Adipocyte (in vitro differentiated cells): ENCODE data around the gene C3AR1.
"Not testable (repeated sequence)": the region's sequence is repeated elsewhere in the genome, so short reads cannot be mapped to it uniquely, and the experiment has no call there.

Experiments used
- DNase-seq: peaks from one replicate; pipeline ENCODE4 v3.0.0-alpha.2; 2015; ENCODE audit warnings: low read depth
- H3K27me3 ChIP-seq: replicated peaks from 2 replicates; pipeline ENCODE4 v1.7.0; 2013; ENCODE audit warnings: mild to moderate bottlenecking, low read length, moderate library complexity; ENCODE audit not compliant: control insufficient read depth, insufficient read depth
- H3K36me3 ChIP-seq: 2 replicates; pipeline ENCODE4 v1.7.0; 2013; ENCODE audit warnings: low read length, mild to moderate bottlenecking, moderate library complexity; ENCODE audit not compliant: control insufficient read depth, insufficient read depth, severe bottlenecking
- H3K4me1 ChIP-seq: 2 replicates; pipeline ENCODE4 v1.7.0; 2013; ENCODE audit warnings: mild to moderate bottlenecking, low read length, moderate library complexity; ENCODE audit not compliant: control insufficient read depth, insufficient read depth
- H3K4me3 ChIP-seq: 2 replicates; pipeline ENCODE4 v1.7.0; 2013; ENCODE audit warnings: mild to moderate bottlenecking, low read length, moderate library complexity
- H3K9ac ChIP-seq: 2 replicates; pipeline ENCODE4 v1.7.0; 2013; ENCODE audit warnings: mild to moderate bottlenecking, low read length, moderate library complexity
- H3K9me3 ChIP-seq: 2 replicates; pipeline ENCODE4 v1.7.0; 2013; ENCODE audit warnings: mild to moderate bottlenecking, low read length, moderate library complexity; ENCODE audit not compliant: control insufficient read depth

Gene C3AR1

DNA sequence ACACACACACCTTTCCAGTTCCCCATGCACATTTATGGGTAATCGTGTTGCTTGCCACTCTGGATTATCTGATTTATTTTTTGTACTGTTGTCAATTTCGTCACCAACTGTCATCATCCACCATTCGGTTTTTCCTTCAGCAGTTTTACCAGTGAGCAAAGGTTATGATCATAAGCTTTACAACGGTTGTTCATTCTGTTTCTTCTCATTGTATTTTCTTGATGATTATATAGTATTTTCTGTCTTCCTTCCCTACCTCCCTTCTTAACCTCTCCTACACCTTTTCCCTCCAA is 16.6 kb upstream of the C3AR1 start:
- peak overlapping the region; percentile 98 for H3K4me3 ChIP-seq
- no peaks in the 10 kb centered on the region for H3K9me3 ChIP-seq
- DNase-seq = no peak
- peaks cover 9% of the 10 kb centered on the region for H3K4me1 ChIP-seq
- H3K27me3 ChIP-seq = no peaks in the 10 kb centered on the region
- no peaks in the 10 kb centered on the region for H3K36me3 ChIP-seq
- peak overlapping the region; percentile 94 for H3K9ac ChIP-seq

- Histone ChIP-seq H3K4me1 (peaks cover 12% of the 10 kb centered on the region), H3K9me3 (no peaks in the 10 kb centered on the region), H3K9ac (peak overlapping the region; percentile 94), H3K4me3 (peak overlapping the region; percentile 98), H3K36me3 (no peaks in the 10 kb centered on the region), H3K27me3 (no peaks in the 10 kb centered on the region)
- peak; percentile 47 for DNase-seq
Measured at GRCh38 chr12:8081251-8081920, 15.2 kb upstream of the C3AR1 start.

DNA sequence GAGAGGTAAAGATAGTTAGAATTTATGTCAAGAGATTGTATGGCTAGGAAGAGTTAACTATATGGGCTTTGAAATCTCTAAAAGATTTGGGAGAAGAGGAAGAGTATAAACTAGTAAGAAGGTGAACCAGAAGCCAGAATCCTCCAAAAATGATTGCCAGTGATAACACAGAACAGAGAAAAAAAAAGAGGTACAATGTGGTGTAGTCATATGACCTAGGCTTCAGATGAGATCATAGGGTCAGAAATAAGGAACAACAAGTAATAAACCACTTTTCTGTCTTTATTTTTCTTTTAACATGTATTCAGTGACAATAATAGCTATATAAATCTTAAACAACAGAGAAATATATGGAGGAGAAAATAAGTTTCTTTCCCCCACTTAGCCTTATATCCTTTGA is 14.0 kb upstream of the C3AR1 start:
- H3K9me3 ChIP-seq = no peaks in the 10 kb centered on the region
- peaks cover 12% of the 10 kb centered on the region for H3K4me1 ChIP-seq
- H3K36me3 ChIP-seq = no peaks in the 10 kb centered on the region
- H3K4me3 ChIP-seq = no peak overlapping the region
- DNase-seq = no peak
- H3K9ac ChIP-seq = no peak overlapping the region
- no peaks in the 10 kb centered on the region for H3K27me3 ChIP-seq

DNA sequence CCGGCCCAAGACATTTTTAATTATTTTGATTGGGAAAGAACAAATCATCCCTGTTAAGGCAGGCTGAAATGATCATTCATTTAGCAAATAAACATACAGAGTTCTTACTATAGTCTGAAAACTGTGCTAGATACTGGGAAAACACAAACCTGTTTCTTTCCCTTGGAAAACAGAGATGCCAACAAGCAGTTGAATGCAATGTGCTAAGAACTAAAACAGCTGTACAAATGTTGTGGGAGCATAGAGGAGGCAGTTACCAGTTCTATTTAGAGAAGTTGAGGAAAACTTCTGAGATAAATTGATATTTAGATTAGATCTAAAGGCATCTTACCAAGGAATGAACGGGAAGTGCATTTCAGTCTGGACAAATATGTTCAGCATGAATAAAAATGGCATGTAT is 12.8 kb upstream of the C3AR1 start:
- Histone ChIP-seq H3K36me3 (no peaks in the 10 kb centered on the region), H3K9ac (no peak overlapping the region), H3K27me3 (no peaks in the 10 kb centered on the region), H3K9me3 (no peaks in the 10 kb centered on the region), H3K4me3 (no peak overlapping the region), H3K4me1 (peaks cover 12% of the 10 kb centered on the region)
- DNase-seq = no peak

DNA sequence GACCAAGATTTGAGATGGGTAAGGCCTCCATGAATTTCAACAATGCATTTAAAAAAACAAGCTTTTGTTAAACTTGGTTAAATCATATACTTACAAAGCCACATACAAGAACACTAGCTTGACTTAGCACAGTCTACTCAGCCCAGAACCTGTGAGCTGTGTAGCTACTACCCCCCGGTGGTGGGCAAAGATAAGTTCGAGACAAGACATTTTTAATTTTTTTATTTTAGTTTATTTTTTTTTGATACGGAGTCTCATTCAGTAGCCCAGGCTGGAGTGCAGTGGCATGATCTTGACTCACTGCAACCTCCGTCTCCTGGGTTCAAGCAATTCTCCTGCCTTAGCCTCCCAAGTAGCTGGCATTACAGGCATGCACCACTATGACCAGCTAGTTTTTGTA is 12.2 kb upstream of the C3AR1 start:
- DNase-seq = peak; percentile 78
- Histone ChIP-seq H3K27me3 (no peaks in the 10 kb centered on the region), H3K4me3 (no peak overlapping the region), H3K4me1 (peaks cover 10% of the 10 kb centered on the region), H3K9me3 (no peaks in the 10 kb centered on the region), H3K9ac (no peak overlapping the region), H3K36me3 (no peaks in the 10 kb centered on the region)

GRCh38 chr12:8077207-8077606 is 11.0 kb upstream of the C3AR1 start:
- DNase-seq = peak; percentile 57
- H3K4me1 ChIP-seq = peaks cover 4% of the 10 kb centered on the region
- H3K4me3 ChIP-seq = no peak overlapping the region
- no peaks in the 10 kb centered on the region for H3K36me3 ChIP-seq
- H3K9ac ChIP-seq = no peak overlapping the region
- no peaks in the 10 kb centered on the region for H3K9me3 ChIP-seq
- no peaks in the 10 kb centered on the region for H3K27me3 ChIP-seq

DNA sequence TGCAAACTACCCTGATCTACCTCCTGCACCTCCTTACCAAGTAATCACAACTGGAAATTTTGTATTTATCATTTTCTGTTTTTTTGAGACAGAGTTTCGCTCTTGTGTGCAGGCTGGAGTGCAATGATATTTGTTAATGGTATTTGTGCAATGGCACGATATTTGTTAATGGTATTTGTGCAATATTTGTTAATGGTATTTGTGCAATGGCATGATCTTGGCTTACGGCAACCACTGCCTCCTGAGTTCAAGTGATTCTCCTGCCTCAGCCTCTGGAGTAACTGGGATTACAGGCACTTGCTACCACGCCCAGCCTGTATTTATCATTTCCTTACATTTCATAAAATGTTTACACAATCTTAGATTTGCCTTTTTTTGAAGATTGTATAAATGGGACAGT is 10.2 kb upstream of the C3AR1 start:
- Histone ChIP-seq H3K4me1 (peaks cover 4% of the 10 kb centered on the region), H3K4me3 (no peak overlapping the region), H3K9ac (no peak overlapping the region), H3K27me3 (no peaks in the 10 kb centered on the region), H3K9me3 (no peaks in the 10 kb centered on the region), H3K36me3 (no peaks in the 10 kb centered on the region)
- no peak for DNase-seq

- Histone ChIP-seq H3K9ac (no peak overlapping the region), H3K36me3 (no peaks in the 10 kb centered on the region), H3K4me3 (no peak overlapping the region), H3K27me3 (no peaks in the 10 kb centered on the region), H3K9me3 (no peaks in the 10 kb centered on the region), H3K4me1 (peaks cover 4% of the 10 kb centered on the region)
- DNase-seq = no peak
Measured at GRCh38 chr12:8075935-8076334, 9.8 kb upstream of the C3AR1 start.

DNA sequence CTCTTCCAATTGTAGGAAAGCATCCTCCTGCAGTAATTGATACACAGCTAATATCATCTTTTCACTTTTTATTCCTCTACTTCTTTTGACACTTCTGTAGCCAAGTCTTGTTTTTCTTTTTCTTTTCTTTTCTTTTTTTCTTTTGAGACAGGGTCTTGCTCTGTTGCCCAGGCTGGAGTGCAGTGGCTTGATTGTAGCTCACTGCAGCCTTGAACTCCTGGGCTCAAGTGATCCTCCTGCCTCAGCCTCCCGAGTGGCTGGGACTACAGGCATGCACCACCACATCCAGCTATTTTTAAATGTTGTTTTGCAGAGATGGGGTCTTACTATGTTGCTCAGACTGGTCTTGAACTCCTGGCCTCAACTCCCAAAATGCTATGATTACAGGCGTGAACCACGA is 5.7 kb upstream of the C3AR1 start:
- H3K9me3 ChIP-seq, H3K27me3 ChIP-seq, H3K9ac ChIP-seq, H3K36me3 ChIP-seq, DNase-seq, H3K4me3 ChIP-seq: not testable (repeated sequence)
- peaks cover 12% of the 10 kb centered on the region for H3K4me1 ChIP-seq

DNA sequence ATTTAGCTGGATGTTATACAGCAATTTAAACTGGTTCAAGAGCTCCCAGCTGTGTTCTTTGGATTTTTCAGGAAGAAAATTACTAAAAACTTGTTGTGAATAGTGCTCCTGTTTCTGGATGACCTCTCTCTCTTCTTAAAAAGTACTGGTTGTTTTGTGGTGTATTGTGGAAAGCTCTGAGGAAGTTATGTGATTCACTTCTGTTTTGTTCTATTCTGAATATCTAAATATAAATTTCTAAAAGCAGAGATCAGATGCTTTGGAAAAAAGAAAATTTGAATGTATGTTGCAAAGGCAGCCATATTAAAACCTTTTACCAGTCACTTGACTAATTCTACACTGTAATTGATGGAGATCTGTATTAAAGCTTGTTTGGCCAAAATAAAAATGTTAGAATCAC is 3.4 kb upstream of the C3AR1 start:
- Histone ChIP-seq H3K9ac (no peak overlapping the region), H3K27me3 (no peaks in the 10 kb centered on the region), H3K9me3 (no peaks in the 10 kb centered on the region), H3K36me3 (no peaks in the 10 kb centered on the region), H3K4me3 (no peak overlapping the region), H3K4me1 (peaks cover 12% of the 10 kb centered on the region)
- DNase-seq = no peak

DNA sequence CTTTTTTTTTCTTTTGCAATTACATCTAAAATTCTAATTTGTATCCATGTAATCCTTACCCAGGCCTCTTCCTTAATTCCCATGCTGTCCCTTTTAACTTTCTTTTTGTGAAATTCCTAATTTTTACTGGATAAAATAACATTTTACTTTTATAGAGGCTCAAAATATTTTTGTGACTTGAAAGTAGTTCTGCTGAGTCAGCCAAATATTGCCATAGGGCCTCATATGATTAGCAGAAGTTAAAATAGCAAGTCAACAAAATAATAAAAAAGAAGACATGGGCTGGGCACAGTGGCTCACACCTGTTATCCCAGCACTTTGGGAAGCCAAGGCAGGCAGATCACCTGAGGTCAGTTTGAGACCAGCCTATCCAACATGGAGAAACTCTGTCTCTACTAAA is 2.0 kb downstream of the C3AR1 start:
- Histone ChIP-seq H3K4me1 (no peaks in the 10 kb centered on the region), H3K9me3 (no peaks in the 10 kb centered on the region), H3K9ac (no peak overlapping the region), H3K36me3 (no peaks in the 10 kb centered on the region), H3K27me3 (no peaks in the 10 kb centered on the region), H3K4me3 (no peak overlapping the region)
- no peak for DNase-seq

DNA sequence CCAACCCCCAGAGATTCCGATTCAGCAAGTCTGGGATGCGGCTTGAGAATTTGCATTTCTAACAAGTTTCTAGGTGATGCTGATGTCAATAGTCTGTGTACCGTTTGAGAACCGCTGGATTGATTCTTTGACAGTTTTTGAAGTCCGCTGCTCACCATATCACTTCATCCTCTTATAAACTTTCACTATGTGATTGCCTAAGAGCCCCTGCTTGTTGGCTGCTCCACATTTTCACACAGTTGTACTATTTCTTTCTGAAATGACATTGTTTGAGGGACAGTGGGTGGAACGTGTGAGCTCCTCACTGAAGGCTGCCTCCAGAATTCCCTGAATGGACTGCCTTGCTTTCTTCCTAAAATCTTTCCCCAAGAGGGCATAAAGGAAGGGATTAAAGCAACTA is 7.7 kb downstream of the C3AR1 start:
- H3K4me1 ChIP-seq = peaks cover 21% of the 10 kb centered on the region
- H3K4me3 ChIP-seq = peak overlapping the region; percentile 58
- H3K9ac ChIP-seq = no peak overlapping the region
- H3K9me3 ChIP-seq = no peaks in the 10 kb centered on the region
- peaks cover 21% of the 10 kb centered on the region for H3K36me3 ChIP-seq
- DNase-seq = no peak
- H3K27me3 ChIP-seq = no peaks in the 10 kb centered on the region
